Activated T-cell treated with anti-CD3 and anti-CD28 coated beads, Interleukin-2, amount 50 U/mL, for 4 hours (primary cell): Measurements from ENCODE around the gene SLCO6A1. TPM values are rescaled to one million over a fixed set of nuclear protein-coding genes. Genes with fewer than 3 reads are reported as not detected.
"Not testable (repeated sequence)": the region's sequence is repeated elsewhere in the genome, so short reads cannot be mapped to it uniquely, and the experiment has no call there.

Source experiments
- ATAC-seq, 2 donors: fragments of 200-7000 bp; cut with Tn5 transposase; one replicate each; pipeline ENCODE4 v1.10.0; 2021
- DNase-seq: peaks from one replicate; pipeline ENCODE4 v3.0.0-alpha.2; 2020
- H3K27me3 Mint-ChIP-seq: one replicate; pipeline ENCODE4 v1.8.0; 2021; ENCODE audit warnings: low read depth, mixed read lengths
- H3K36me3 Mint-ChIP-seq: one replicate; pipeline ENCODE4 v1.8.0; 2022; ENCODE audit warnings: mixed read lengths; ENCODE audit not compliant: insufficient read depth
- H3K4me1 Mint-ChIP-seq: one replicate; pipeline ENCODE4 v1.8.0; 2021; ENCODE audit warnings: low read depth, mixed read lengths
- H3K4me3 Mint-ChIP-seq: one replicate; pipeline ENCODE4 v1.8.0; 2021; ENCODE audit warnings: mild to moderate bottlenecking, moderate library complexity, mixed read lengths
- H3K9me3 Mint-ChIP-seq: one replicate; pipeline ENCODE4 v1.8.0; 2021; ENCODE audit warnings: mixed read lengths
- total RNA-seq, 3 donors: library from RNA; stranded (reverse); gene quantifications; one replicate each; pipeline ENCODE4 v1.2.1, GENCODE V29; 2021

SLCO6A1 gene
- total RNA-seq, 3 donors from 2014 or later, result not detected

- Mint-ChIP-seq H3K4me1 (no peaks in the 10 kb centered on the region), H3K36me3 (no peaks in the 10 kb centered on the region), H3K4me3 (no peak overlapping the region), H3K9me3 (peaks cover 12% of the 10 kb centered on the region), H3K27me3 (no peaks in the 10 kb centered on the region)
- no peak for ATAC-seq
- DNase-seq, result no peak
These were observed 24.9 kb upstream of the SLCO6A1 start for GRCh38 chr5:102523541-102524175.

GRCh38 chr5:102511666-102512065 lies 12.9 kb upstream of the SLCO6A1 start:
- H3K4me3 Mint-ChIP-seq, result no peak overlapping the region
- no peaks in the 10 kb centered on the region for H3K36me3 Mint-ChIP-seq
- DNase-seq (no peak), ATAC-seq (no peak)
- H3K4me1 Mint-ChIP-seq, result no peaks in the 10 kb centered on the region
- H3K27me3 Mint-ChIP-seq, result peaks cover 5% of the 10 kb centered on the region
- H3K9me3 Mint-ChIP-seq, result no peaks in the 10 kb centered on the region

- not testable (repeated sequence) for ATAC-seq, H3K27me3 Mint-ChIP-seq, H3K36me3 Mint-ChIP-seq, H3K9me3 Mint-ChIP-seq, DNase-seq, H3K4me3 Mint-ChIP-seq, H3K4me1 Mint-ChIP-seq
These were observed 7.4 kb downstream of the SLCO6A1 start for GRCh38 chr5:102491261-102491914.

- no peaks in the 10 kb centered on the region for H3K36me3 Mint-ChIP-seq
- H3K27me3 Mint-ChIP-seq, result no peaks in the 10 kb centered on the region
- DNase-seq (no peak), ATAC-seq (no peak)
- no peak overlapping the region for H3K4me3 Mint-ChIP-seq
- no peaks in the 10 kb centered on the region for H3K9me3 Mint-ChIP-seq
- no peaks in the 10 kb centered on the region for H3K4me1 Mint-ChIP-seq
These were observed 15.1 kb downstream of the SLCO6A1 start for GRCh38 chr5:102483736-102484135.

GRCh38 chr5:102481054-102481715 lies 17.6 kb downstream of the SLCO6A1 start:
- Mint-ChIP-seq H3K36me3 (no peaks in the 10 kb centered on the region), H3K4me1 (no peaks in the 10 kb centered on the region), H3K9me3 (no peaks in the 10 kb centered on the region), H3K4me3 (no peak overlapping the region), H3K27me3 (no peaks in the 10 kb centered on the region)
- ATAC-seq, result no peak
- DNase-seq, result no peak

- Mint-ChIP-seq H3K4me3 (no peak overlapping the region), H3K36me3 (no peaks in the 10 kb centered on the region), H3K4me1 (no peaks in the 10 kb centered on the region), H3K27me3 (peaks cover 4% of the 10 kb centered on the region), H3K9me3 (no peaks in the 10 kb centered on the region)
- ATAC-seq (no peak), DNase-seq (no peak)
These were observed 45.1 kb downstream of the SLCO6A1 start for GRCh38 chr5:102453716-102454115.

GRCh38 chr5:102451082-102451481 lies 47.7 kb downstream of the SLCO6A1 start:
- DNase-seq, result no peak
- no peak overlapping the region for H3K4me3 Mint-ChIP-seq
- peak in 1 of 2 donors; percentile 23 for ATAC-seq
- no peaks in the 10 kb centered on the region for H3K36me3 Mint-ChIP-seq
- H3K9me3 Mint-ChIP-seq, result peaks cover 7% of the 10 kb centered on the region
- peaks cover 4% of the 10 kb centered on the region for H3K27me3 Mint-ChIP-seq
- no peaks in the 10 kb centered on the region for H3K4me1 Mint-ChIP-seq

- H3K4me3 Mint-ChIP-seq, result no peak overlapping the region
- ATAC-seq (no peak), DNase-seq (no peak)
- peaks cover 4% of the 10 kb centered on the region for H3K27me3 Mint-ChIP-seq
- H3K36me3 Mint-ChIP-seq, result no peaks in the 10 kb centered on the region
- H3K4me1 Mint-ChIP-seq, result no peaks in the 10 kb centered on the region
- H3K9me3 Mint-ChIP-seq, result peaks cover 7% of the 10 kb centered on the region
These were observed 48.3 kb downstream of the SLCO6A1 start for GRCh38 chr5:102450313-102450990.

- ATAC-seq (no peak), DNase-seq (no peak)
- no peaks in the 10 kb centered on the region for H3K36me3 Mint-ChIP-seq
- H3K4me1 Mint-ChIP-seq, result no peaks in the 10 kb centered on the region
- no peaks in the 10 kb centered on the region for H3K9me3 Mint-ChIP-seq
- no peaks in the 10 kb centered on the region for H3K27me3 Mint-ChIP-seq
- no peak overlapping the region for H3K4me3 Mint-ChIP-seq
These were observed 65.3 kb downstream of the SLCO6A1 start for GRCh38 chr5:102433473-102433872.

- no peak for DNase-seq
- Mint-ChIP-seq H3K27me3 (no peaks in the 10 kb centered on the region), H3K4me3 (no peak overlapping the region), H3K9me3 (peaks cover 5% of the 10 kb centered on the region), H3K4me1 (no peaks in the 10 kb centered on the region), H3K36me3 (no peaks in the 10 kb centered on the region)
- ATAC-seq, result no peak
These were observed 77.2 kb downstream of the SLCO6A1 start for GRCh38 chr5:102421647-102422046.

GRCh38 chr5:102418531-102418930 lies 80.3 kb downstream of the SLCO6A1 start:
- no peaks in the 10 kb centered on the region for H3K27me3 Mint-ChIP-seq
- DNase-seq, result no peak
- no peaks in the 10 kb centered on the region for H3K36me3 Mint-ChIP-seq
- H3K4me1 Mint-ChIP-seq, result no peaks in the 10 kb centered on the region
- H3K4me3 Mint-ChIP-seq, result no peak overlapping the region
- no peaks in the 10 kb centered on the region for H3K9me3 Mint-ChIP-seq
- no peak for ATAC-seq

- DNase-seq (no peak), ATAC-seq (no peak)
- H3K36me3 Mint-ChIP-seq, result no peaks in the 10 kb centered on the region
- H3K4me1 Mint-ChIP-seq, result no peaks in the 10 kb centered on the region
- H3K9me3 Mint-ChIP-seq, result no peaks in the 10 kb centered on the region
- no peaks in the 10 kb centered on the region for H3K27me3 Mint-ChIP-seq
- H3K4me3 Mint-ChIP-seq, result no peak overlapping the region
These were observed 84.4 kb downstream of the SLCO6A1 start for GRCh38 chr5:102414448-102414847.

- Mint-ChIP-seq H3K4me1 (no peaks in the 10 kb centered on the region), H3K9me3 (peaks cover 8% of the 10 kb centered on the region), H3K4me3 (no peak overlapping the region), H3K27me3 (no peaks in the 10 kb centered on the region), H3K36me3 (no peaks in the 10 kb centered on the region)
- DNase-seq (no peak), ATAC-seq (no peak)
These were observed 110.6 kb downstream of the SLCO6A1 start for GRCh38 chr5:102388235-102388634.

- no peak for DNase-seq
- no peak overlapping the region for H3K4me3 Mint-ChIP-seq
- H3K9me3 Mint-ChIP-seq, result peaks cover 8% of the 10 kb centered on the region
- no peaks in the 10 kb centered on the region for H3K36me3 Mint-ChIP-seq
- H3K27me3 Mint-ChIP-seq, result no peaks in the 10 kb centered on the region
- no peak for ATAC-seq
- no peaks in the 10 kb centered on the region for H3K4me1 Mint-ChIP-seq
These were observed 113.4 kb downstream of the SLCO6A1 start for GRCh38 chr5:102385365-102385764.
